ENCODE results near the gene BBS9. TPM values are rescaled to one million over a fixed set of nuclear protein-coding genes. Genes with fewer than 3 reads are reported as not detected.

Gene BBS9
- total and polyA plus RNA-seq, 4 donors, result 2.3 to 9.5 (median 4.5) TPM

DNA sequence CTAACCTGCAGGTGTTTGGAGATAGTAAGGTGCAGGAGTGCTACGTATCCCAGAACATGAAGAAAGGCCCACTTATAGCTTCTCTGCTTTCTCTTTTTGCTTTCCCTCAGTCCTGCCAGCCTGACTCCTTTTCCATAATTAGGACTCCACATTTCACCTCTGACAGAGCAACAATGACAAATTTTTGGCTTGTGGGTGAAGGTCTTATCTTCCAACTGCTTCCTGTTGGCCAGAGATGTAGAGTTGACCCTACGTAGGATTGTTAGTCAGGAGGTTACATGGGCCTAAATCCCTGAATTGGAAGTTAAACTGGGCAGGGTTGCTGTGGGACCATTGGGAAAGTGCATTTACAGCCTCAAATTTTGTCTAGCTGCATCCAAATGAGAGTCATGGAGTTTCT lies 41.5 kb upstream of the BBS9 start (continued):
- TF ChIP-seq, protein P1, sequence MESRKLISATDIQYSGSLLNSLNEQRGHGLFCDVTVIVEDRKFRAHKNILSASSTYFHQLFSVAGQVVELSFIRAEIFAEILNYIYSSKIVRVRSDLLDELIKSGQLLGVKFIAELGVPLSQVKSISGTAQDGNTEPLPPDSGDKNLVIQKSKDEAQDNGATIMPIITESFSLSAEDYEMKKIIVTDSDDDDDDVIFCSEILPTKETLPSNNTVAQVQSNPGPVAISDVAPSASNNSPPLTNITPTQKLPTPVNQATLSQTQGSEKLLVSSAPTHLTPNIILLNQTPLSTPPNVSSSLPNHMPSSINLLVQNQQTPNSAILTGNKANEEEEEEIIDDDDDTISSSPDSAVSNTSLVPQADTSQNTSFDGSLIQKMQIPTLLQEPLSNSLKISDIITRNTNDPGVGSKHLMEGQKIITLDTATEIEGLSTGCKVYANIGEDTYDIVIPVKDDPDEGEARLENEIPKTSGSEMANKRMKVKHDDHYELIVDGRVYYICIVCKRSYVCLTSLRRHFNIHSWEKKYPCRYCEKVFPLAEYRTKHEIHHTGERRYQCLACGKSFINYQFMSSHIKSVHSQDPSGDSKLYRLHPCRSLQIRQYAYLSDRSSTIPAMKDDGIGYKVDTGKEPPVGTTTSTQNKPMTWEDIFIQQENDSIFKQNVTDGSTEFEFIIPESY (IDR thresholded peaks at IDR 0.05), result no peak

DNA sequence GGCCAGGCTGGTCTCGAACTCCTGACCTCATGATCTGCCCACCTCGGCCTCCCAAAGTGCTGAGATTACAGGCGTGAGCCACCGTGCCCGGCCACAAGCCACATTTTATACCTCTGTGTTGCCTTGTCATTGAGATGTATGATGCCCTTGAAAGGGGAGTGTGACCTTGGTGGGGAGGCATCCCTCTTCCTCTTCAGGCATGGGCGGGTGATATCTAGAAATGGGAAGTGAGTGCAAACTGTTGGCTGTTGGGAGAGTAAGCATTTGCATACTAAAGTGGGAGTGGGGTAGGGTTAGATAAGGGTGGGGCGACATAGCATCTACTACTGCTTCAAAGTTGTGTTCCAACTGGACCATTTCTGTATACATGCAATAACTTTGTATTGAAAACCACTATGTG lies 40.2 kb upstream of the BBS9 start:
- peaks cover 0 to 10% (median 4%) of the 10 kb centered on the region in 4 donors for H3K36me3 ChIP-seq (ENCODE audit: control insufficient read depth in 4 of 4, insufficient read depth in 3 of 4, low read depth in 1 of 4, low read length in 3 of 4)
- no peaks in the 10 kb centered on the region for H3K4me1 ChIP-seq (ENCODE audit: control insufficient read depth in 4 of 4, insufficient read depth in 4 of 4, low read length in 3 of 4)
- no peaks in the 10 kb centered on the region for H3K27me3 ChIP-seq (ENCODE audit: control insufficient read depth in 4 of 4, insufficient read depth in 4 of 4, low read length in 3 of 4)
- no peaks in the 10 kb centered on the region for H3K9me3 ChIP-seq (ENCODE audit: control insufficient read depth in 4 of 4, low read length in 3 of 4)
- TF ChIP-seq NR2F2 (IDR thresholded peaks at IDR 0.05) (no peak), TAF1 (conservative IDR thresholded peaks at IDR 0.05) (no peak), SP1 (IDR thresholded peaks at IDR 0.05) (no peak), EGR1 (IDR thresholded peaks at IDR 0.05; ENCODE audit: low read depth in 2 of 2) (no peak), RXRA (IDR thresholded peaks at IDR 0.05) (no peak), JUND (IDR thresholded peaks at IDR 0.05) (no peak), FOXA2 (IDR thresholded peaks at IDR 0.05) (no peak), FOXA1 (IDR thresholded peaks at IDR 0.05) (no peak), HNF4G (IDR thresholded peaks at IDR 0.05) (no peak), HNF4A (conservative IDR thresholded peaks at IDR 0.05) (no peak), RAD21 (IDR thresholded peaks at IDR 0.05) (no peak), YY1 (IDR thresholded peaks at IDR 0.05) (no peak), GABPA (IDR thresholded peaks at IDR 0.05 in 1 of 2, conservative IDR thresholded peaks at IDR 0.05 in 1 of 2) (no peak)
- TF ChIP-seq, protein P2, sequence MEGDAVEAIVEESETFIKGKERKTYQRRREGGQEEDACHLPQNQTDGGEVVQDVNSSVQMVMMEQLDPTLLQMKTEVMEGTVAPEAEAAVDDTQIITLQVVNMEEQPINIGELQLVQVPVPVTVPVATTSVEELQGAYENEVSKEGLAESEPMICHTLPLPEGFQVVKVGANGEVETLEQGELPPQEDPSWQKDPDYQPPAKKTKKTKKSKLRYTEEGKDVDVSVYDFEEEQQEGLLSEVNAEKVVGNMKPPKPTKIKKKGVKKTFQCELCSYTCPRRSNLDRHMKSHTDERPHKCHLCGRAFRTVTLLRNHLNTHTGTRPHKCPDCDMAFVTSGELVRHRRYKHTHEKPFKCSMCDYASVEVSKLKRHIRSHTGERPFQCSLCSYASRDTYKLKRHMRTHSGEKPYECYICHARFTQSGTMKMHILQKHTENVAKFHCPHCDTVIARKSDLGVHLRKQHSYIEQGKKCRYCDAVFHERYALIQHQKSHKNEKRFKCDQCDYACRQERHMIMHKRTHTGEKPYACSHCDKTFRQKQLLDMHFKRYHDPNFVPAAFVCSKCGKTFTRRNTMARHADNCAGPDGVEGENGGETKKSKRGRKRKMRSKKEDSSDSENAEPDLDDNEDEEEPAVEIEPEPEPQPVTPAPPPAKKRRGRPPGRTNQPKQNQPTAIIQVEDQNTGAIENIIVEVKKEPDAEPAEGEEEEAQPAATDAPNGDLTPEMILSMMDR (IDR thresholded peaks at IDR 0.05; ENCODE audit: low read depth, low read length, missing input control), result no peak
- TF ChIP-seq, protein P1 (IDR thresholded peaks at IDR 0.05), result no peak
- TF ChIP-seq, protein P3, sequence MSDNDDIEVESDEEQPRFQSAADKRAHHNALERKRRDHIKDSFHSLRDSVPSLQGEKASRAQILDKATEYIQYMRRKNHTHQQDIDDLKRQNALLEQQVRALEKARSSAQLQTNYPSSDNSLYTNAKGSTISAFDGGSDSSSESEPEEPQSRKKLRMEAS (IDR thresholded peaks at IDR 0.05), result no peak
- TF ChIP-seq, protein P4, sequence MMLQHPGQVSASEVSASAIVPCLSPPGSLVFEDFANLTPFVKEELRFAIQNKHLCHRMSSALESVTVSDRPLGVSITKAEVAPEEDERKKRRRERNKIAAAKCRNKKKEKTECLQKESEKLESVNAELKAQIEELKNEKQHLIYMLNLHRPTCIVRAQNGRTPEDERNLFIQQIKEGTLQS (IDR thresholded peaks at IDR 0.05), result no peak
- TF ChIP-seq, protein P5, sequence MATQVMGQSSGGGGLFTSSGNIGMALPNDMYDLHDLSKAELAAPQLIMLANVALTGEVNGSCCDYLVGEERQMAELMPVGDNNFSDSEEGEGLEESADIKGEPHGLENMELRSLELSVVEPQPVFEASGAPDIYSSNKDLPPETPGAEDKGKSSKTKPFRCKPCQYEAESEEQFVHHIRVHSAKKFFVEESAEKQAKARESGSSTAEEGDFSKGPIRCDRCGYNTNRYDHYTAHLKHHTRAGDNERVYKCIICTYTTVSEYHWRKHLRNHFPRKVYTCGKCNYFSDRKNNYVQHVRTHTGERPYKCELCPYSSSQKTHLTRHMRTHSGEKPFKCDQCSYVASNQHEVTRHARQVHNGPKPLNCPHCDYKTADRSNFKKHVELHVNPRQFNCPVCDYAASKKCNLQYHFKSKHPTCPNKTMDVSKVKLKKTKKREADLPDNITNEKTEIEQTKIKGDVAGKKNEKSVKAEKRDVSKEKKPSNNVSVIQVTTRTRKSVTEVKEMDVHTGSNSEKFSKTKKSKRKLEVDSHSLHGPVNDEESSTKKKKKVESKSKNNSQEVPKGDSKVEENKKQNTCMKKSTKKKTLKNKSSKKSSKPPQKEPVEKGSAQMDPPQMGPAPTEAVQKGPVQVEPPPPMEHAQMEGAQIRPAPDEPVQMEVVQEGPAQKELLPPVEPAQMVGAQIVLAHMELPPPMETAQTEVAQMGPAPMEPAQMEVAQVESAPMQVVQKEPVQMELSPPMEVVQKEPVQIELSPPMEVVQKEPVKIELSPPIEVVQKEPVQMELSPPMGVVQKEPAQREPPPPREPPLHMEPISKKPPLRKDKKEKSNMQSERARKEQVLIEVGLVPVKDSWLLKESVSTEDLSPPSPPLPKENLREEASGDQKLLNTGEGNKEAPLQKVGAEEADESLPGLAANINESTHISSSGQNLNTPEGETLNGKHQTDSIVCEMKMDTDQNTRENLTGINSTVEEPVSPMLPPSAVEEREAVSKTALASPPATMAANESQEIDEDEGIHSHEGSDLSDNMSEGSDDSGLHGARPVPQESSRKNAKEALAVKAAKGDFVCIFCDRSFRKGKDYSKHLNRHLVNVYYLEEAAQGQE (IDR thresholded peaks at IDR 0.05), result no peak
- H3K27ac ChIP-seq (ENCODE audit: low read depth in 1 of 2, low read length in 2 of 2), result no peak overlapping the region
- 90% methylated on average over 7 of the region's 7 CpGs for WGBS
- no peak overlapping the region for H3K9ac ChIP-seq (ENCODE audit: low read depth in 1 of 2, low read length in 2 of 2)
- no peak overlapping the region for H3K4me3 ChIP-seq (ENCODE audit: low read depth in 1 of 3, low read length in 3 of 3)
- DNase-seq (ENCODE audit: low spot score), result no peak
